Measurements from ENCODE around the gene EFCAB9. TPM values are rescaled to one million over a fixed set of nuclear protein-coding genes. Genes with fewer than 3 reads are reported as not detected.

Gene EFCAB9
- total RNA-seq, 3 donors from 2014 or later, result not detected

GRCh38 chr5:172186114-172186695, 7.8 kb upstream of the EFCAB9 start:
- Histone ChIP-seq H3K4me1 (peaks cover 0 to 3% of the 10 kb centered on the region in 2 donors), H3K9me3 (no peaks in the 10 kb centered on the region), H3K27me3 (no peaks in the 10 kb centered on the region), H3K27ac (peak overlapping the region; percentile 12 to 54), H3K4me3 (peak overlapping the region; percentile 36 to 90 (median 81)), H3K36me3 (no peaks in the 10 kb centered on the region)
- TF ChIP-seq POLR2A (IDR thresholded peaks at IDR 0.05) (no peak), POLR2AphosphoS5 (IDR thresholded peaks at IDR 0.05) (no peak), CTCF (IDR thresholded peaks at IDR 0.05) (no peak)
- no peak for DNase-seq (ENCODE audit: low spot score in 2 of 2)
- intact Hi-C loops (cut with DNase I; ENCODE audit: low total_unique reads), result loop anchor here (10.0 kb wide), 1 partner anchor 81 kb away; no protein-coding TSS in a partner anchor

GRCh38 chr5:172187118-172188032, 6.6 kb upstream of the EFCAB9 start:
- TF ChIP-seq POLR2AphosphoS5 (IDR thresholded peaks at IDR 0.05) (peak in 1 of 3 donors; percentile 6), POLR2A (IDR thresholded peaks at IDR 0.05) (no peak)

GRCh38 chr5:172188033-172188892, 5.7 kb upstream of the EFCAB9 start, which contains the start of gene STK10:
STK10 (minus strand) TSS chr5:172188224; CDS start chr5:172188042, 182 bp downstream.
- Histone ChIP-seq H3K4me3 (peak within 1 kb of the TSS; percentile 75 to 90 (median 81)), H3K9me3 (no peaks in the 10 kb centered on the region), H3K36me3 (no peaks in the 10 kb centered on the region), H3K27me3 (no peaks in the 10 kb centered on the region), H3K27ac (peak within 1 kb of the TSS; percentile 77 to 79), H3K4me1 (peaks cover 0 to 3% of the 10 kb centered on the region in 2 donors)
- TF ChIP-seq CTCF (IDR thresholded peaks at IDR 0.05) (peak; percentile 56 to 87 (median 84)), POLR2A (IDR thresholded peaks at IDR 0.05) (no peak), POLR2AphosphoS5 (IDR thresholded peaks at IDR 0.05) (peak; percentile 44 to 70 (median 47))
- peak; percentile 61 to 83 for DNase-seq (ENCODE audit: low spot score in 2 of 2)
- intact Hi-C loops (cut with DNase I; ENCODE audit: low total_unique reads), result loop anchor here (10.0 kb wide), 1 partner anchor 83 kb away; no protein-coding TSS in a partner anchor

More at GRCh38 chr5:172187118-172188032, 6.6 kb upstream of the EFCAB9 start:
- Histone ChIP-seq H3K27me3 (no peaks in the 10 kb centered on the region), H3K36me3 (no peaks in the 10 kb centered on the region), H3K27ac (peak overlapping the region; percentile 77 to 79), H3K9me3 (no peaks in the 10 kb centered on the region), H3K4me3 (peak overlapping the region; percentile 75 to 90 (median 81)), H3K4me1 (peaks cover 0 to 3% of the 10 kb centered on the region in 2 donors)
- no peak for DNase-seq (ENCODE audit: low spot score in 2 of 2)
- intact Hi-C loops (cut with DNase I; ENCODE audit: low total_unique reads), result loop anchor here (10.0 kb wide), 1 partner anchor 83 kb away; no protein-coding TSS in a partner anchor

GRCh38 chr5:172188893-172189692, 4.9 kb upstream of the EFCAB9 start:
- peaks cover 0 to 3% of the 10 kb centered on the region in 2 donors for H3K4me1 ChIP-seq
- no peak for DNase-seq (ENCODE audit: low spot score in 2 of 2)
- TF ChIP-seq CTCF (IDR thresholded peaks at IDR 0.05) (no peak), POLR2A (IDR thresholded peaks at IDR 0.05) (no peak), POLR2AphosphoS5 (IDR thresholded peaks at IDR 0.05) (no peak)
- H3K36me3 ChIP-seq, result no peaks in the 10 kb centered on the region
- H3K27ac ChIP-seq, result no peak overlapping the region
- no peaks in the 10 kb centered on the region for H3K9me3 ChIP-seq
- H3K27me3 ChIP-seq, result no peaks in the 10 kb centered on the region
- intact Hi-C loops (cut with DNase I; ENCODE audit: low total_unique reads), result loop anchor here (10.0 kb wide), 1 partner anchor 84 kb away; no protein-coding TSS in a partner anchor
- H3K4me3 ChIP-seq, result peak overlapping the region; percentile 75 to 90 (median 81)
